GM13977 (cell line): ENCODE data around the gene PRRT2.

ENCODE experiments used
- DNase-seq: peaks from one replicate; pipeline ENCODE4 v3.0.0; 2012; ENCODE audit warnings: low spot score
- in situ Hi-C: fragments of 300-500 bp; cut with MboI; formaldehyde crosslinking; loops from one replicate; pipeline ENCODE4 v1.12.0; 2022; ENCODE audit warnings: low sequenced_read_pairs, low pct_unique_long_range_greater_than_20kb, mixed read lengths, inconsistent platforms; ENCODE audit not compliant: unreplicated experiment
- TF ChIP-seq, protein P1 (sequence below): IDR thresholded peaks from 2 replicates; pipeline ENCODE4 v1.5.1; 2012; ENCODE audit warnings: mild to moderate bottlenecking, control low read depth; ENCODE audit not compliant: insufficient read depth; ENCODE audit errors: extremely low read depth, missing control alignments

PRRT2 gene

GRCh38 chr16:29852654-29853053, 40.7 kb downstream of the PRRT2 start:
- DNase-seq, result no peak
- TF ChIP-seq, protein P1, sequence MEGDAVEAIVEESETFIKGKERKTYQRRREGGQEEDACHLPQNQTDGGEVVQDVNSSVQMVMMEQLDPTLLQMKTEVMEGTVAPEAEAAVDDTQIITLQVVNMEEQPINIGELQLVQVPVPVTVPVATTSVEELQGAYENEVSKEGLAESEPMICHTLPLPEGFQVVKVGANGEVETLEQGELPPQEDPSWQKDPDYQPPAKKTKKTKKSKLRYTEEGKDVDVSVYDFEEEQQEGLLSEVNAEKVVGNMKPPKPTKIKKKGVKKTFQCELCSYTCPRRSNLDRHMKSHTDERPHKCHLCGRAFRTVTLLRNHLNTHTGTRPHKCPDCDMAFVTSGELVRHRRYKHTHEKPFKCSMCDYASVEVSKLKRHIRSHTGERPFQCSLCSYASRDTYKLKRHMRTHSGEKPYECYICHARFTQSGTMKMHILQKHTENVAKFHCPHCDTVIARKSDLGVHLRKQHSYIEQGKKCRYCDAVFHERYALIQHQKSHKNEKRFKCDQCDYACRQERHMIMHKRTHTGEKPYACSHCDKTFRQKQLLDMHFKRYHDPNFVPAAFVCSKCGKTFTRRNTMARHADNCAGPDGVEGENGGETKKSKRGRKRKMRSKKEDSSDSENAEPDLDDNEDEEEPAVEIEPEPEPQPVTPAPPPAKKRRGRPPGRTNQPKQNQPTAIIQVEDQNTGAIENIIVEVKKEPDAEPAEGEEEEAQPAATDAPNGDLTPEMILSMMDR, result no peak
- in situ Hi-C loops, result no loop called here

DNA sequence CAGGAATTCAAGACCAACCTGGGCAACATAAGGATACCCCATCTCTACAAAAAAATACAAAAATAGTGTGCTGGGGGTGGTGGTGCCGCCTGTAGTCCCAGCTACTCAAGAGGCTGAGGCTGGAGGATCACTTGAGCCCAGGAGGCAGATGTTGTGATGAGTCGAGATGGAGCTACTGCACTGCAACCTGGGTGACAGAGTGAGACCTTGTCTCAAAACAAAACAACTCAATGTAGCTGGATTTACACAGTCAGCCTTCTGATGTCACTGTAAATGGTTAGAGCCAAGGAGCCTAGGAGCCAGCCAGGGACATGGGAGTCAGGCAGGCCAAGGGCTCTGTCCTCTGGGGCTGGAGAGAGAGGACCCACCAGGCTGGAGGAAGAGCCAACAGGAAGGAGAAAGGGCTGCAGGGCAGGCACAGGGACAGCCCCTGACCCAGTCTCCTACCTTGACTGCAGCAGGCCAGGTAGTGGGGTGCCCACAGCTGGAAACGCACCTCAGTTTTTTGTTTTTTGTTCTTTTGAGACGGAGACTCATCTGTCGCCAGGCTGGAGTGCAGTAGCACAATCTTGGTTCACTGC, 42.6 kb downstream of the PRRT2 start:
- TF ChIP-seq, protein P1, result no peak
- in situ Hi-C loops, result no loop called here
- DNase-seq, result no peak

DNA sequence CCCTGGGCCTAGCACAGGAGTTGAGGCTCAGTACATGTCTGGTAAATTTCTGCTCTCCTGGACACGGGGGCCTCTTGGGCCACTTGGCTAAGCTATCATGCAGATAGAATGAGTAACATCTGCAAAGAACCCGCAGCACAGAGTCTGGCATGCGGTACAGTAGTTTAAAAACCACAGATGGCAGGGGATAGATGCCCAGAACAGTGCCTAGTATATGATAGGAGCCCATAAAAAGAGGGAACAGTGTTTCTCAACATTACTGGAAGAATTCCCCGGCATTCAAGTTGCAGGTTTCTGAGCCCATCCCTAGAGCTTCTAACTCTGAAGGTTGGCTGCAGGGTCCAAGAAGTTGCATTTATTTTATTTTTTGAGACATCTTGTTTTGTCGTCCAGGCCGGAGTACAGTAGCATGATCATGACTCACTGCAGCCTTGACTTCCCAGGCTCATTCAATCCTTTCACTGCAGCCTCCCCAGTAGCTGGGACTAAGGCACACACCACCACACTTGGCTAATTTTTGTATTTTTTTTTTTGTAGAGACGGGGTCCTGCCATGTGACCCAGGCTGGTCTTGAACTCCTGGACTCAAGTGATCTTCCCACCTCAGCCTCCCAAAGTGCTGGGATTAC, 45.3 kb downstream of the PRRT2 start:
- no peak for DNase-seq
- in situ Hi-C loops, result no loop called here
- TF ChIP-seq, protein P1, result no peak

DNA sequence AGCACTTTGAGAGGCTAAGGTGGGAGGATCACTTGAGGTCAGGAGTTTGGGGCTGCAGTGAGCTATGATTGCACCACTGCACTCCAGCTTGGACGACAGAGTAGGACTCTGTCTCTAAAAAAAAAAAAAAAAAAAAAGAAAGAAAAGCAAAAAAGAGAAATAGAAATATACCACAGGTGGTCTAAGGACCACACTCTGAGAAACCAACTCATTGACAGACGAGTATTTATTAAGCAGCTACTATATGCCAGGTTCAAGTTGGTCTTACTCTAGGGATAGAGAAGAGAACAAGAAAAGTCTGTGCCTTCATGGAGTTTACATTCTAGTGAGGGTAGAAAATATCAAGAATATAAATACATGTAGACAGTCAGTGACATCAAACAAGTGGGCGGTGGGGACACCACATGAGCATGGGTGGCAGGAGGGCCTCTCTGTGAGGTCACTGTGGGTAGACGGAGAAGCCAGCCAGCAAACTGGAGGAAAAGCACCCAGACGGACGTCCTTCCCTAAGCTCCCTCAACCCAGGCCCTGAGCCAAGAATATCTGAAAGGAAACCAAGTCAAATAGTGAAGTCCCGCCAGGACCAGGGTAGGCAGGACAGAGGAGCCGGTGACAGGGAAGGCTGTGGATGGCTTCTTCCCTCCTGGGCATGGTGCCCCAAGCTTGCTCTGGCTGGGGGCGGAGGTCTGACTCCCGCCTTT, 46.3 kb downstream of the PRRT2 start:
- in situ Hi-C loops, result no loop called here
- DNase-seq, result no peak
- TF ChIP-seq, protein P1, result no peak

DNA sequence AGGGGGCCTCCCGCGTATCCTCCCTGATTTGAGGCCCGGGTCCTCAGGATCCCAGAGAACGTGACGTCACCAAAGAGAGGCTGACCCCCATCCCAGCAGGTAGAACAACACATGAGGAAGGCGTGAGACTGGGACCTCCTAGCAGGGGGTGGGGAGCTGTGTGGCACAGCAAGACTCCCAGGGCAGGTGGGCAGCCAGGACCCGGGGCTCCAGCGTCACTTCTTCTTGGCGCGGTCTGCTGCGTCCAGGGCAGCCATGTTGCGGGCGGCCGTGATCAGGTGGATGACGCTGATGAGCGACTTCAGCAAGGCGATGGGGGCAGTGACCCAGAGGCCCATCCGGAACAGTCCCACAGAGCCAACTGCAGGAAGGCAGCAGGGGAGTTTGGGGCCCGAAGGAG, 47.0 kb downstream of the PRRT2 start:
- no peak for DNase-seq
- in situ Hi-C loops, result no loop called here
- TF ChIP-seq, protein P1, result no peak

DNA sequence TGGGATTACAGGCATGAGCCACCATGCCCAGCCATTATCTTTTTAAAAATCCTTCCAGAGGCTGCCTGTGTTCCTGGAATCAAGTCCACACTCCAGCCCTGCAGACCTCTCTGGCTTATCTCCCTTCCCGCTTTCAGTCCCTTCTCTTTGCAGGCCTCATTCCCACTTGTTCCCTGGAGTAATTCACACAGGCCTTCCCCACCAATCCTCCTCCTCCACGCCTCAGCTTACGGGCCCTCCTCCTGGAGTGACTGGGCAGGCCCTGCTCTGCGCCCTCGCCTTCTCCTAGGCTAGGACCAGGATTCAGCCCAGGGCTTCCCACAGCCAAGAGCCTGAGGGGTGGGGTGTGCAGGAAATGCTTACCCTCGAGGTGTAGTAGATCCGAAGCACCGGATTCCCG, 48.2 kb downstream of the PRRT2 start:
- TF ChIP-seq, protein P1, result no peak
- in situ Hi-C loops, result no loop called here
- DNase-seq, result no peak
